GM19043 (cell line): ENCODE data around the gene POLQ.
"Not testable (repeated sequence)": the region's sequence is repeated elsewhere in the genome, so short reads cannot be mapped to it uniquely, and the experiment has no call there.

Experiments
- ATAC-seq: cut with Tn5 transposase; IDR thresholded peaks from one replicate; pipeline ENCODE4 v1.9.1; 2021; ENCODE audit warnings: low read depth; ENCODE audit not compliant: unreplicated experiment

The POLQ gene

GRCh38 chr3:121515313-121515712 is 30.5 kb downstream of the POLQ start:
- no peak for ATAC-seq

GRCh38 chr3:121514496-121514895 is 31.3 kb downstream of the POLQ start:
- ATAC-seq = no peak

DNA sequence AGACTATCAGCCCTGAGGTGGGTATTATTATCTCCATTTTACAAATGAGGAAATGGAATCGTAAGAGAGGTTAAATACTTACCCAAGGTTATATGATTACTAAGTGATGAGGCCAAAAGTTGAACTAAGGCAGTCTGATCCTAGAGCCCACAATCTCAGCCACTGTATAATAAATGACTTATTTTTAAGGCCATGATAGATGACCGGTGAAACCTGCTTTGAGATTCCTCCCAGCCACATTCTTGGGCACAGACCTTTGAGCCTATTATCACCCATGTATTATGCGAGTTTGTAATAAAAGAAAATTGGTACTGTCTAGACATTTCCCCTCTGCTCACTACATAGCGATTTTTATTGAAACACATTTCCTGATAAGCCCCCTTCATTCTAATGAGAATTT is 37.4 kb downstream of the POLQ start:
- ATAC-seq = no peak

DNA sequence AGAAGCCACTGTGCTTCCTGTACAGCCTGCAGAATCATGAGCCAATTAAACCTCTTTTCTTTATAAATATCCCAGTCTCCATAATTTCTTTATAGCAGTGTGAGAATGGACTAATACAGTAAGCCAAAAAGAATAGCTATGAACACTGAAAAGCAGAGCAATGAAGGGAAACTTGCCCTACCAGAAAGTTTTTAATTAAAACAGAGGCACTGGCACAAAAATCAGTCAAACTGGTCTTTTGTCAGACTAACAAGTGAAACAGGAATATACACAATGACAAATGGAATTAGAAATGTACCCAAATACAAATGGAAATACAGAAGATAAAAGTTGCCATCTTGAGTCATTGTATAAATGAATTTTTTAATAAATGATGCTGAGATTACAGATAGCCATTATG is 40.5 kb downstream of the POLQ start:
- no peak for ATAC-seq

- no peak for ATAC-seq
Measured at GRCh38 chr3:121504618-121505017, 41.2 kb downstream of the POLQ start.

DNA sequence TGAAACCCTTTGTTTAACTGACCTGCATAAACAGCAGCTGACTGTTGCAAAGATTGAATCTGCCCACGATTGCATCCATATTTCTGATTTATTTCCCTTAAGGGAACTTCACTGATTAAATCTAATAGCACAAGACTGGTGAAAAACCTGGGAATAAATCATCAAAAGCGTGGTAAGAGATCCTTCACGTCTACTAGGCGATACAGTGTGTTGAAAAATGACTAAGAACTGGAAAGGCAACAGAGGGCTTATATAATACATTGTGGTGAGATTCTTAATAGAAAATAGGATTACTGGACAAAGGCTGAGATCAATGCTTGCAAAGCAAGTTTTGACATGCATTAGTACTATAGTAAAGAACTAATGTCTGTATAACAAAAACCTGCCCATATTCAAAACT is 49.0 kb downstream of the POLQ start:
- ATAC-seq = no peak

DNA sequence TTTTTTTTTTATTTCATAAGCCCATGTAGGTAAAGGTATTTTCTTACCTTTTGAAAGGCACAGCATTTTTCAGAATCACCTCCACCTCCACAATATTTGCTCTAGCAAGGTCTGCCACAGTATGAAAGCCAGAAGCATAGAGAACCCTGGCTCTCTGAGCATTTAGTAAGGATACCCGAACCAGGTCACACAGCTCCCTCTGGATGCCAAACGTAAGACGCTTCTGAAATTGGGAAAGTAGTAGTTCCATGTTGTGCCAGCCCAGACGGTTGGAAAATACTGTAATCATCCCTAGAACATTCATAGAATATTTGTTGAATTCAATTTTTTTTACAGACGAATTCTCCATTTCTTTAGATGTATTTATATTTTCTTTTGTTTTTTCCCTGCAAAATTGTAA is 52.4 kb downstream of the POLQ start:
- no peak for ATAC-seq

GRCh38 chr3:121491683-121492320 is 54.0 kb downstream of the POLQ start:
- ATAC-seq = no peak

DNA sequence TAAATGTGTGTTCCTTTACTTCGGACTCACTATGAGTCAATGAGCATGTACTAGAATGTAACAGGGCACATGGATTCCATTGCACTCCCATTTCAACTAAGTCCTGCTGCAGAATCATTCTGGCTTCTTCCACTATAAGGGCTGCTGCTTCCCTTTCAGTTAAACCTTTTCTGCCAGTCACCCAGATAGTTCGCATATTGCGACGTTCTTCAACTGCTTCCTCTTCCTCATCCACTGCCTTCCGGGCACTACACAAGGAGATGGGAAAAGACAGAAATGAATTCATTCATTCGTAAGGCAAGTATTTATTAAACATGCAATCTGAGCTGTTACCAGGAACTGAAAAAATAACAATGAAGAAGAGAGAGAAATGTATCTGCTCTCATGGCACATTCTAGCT is 55.6 kb downstream of the POLQ start:
- no peak for ATAC-seq

GRCh38 chr3:121488628-121489027 is 57.2 kb downstream of the POLQ start:
- ATAC-seq = no peak

DNA sequence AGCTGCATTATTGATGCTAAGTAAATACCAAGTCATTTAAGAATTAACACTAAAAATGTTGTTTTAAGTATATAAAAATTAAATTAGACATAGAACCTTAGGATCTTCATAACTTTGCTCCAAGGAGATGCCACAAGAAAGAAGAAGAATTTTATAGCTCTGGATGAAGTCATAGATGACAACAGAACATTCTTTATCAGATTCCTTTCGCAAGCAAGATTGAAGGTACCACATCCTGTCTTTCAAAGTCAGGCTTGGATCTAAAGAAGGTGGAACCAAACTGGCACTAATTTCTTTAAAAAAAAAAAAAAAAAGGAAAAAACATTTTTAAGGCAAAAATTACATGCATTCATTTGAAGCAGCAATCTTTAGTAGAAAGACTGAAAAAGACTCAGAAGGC is 62.5 kb downstream of the POLQ start:
- no peak for ATAC-seq

GRCh38 chr3:121482660-121483059 is 63.1 kb downstream of the POLQ start:
- no peak for ATAC-seq

- no peak for ATAC-seq
Measured at GRCh38 chr3:121481106-121481880, 64.5 kb downstream of the POLQ start.

DNA sequence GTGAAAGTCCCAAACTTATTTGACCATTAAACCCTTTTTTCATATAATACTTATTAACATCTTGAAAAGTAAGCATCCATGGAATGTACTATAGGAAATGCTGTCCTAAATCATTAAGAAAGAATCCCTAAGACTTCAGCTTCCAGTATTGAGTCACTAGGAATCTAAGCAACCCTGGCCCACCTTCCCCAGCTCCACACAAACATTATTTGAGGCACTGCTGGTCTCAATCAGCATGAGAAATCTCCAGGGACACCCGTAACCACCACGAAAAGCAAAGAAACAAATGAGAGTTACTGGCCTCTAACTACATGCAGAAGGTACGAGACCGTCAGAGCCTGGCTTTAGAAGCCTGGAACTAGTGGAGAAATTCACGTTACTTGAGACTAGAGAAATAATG is 68.2 kb downstream of the POLQ start:
- no peak for ATAC-seq

GRCh38 chr3:121473001-121473400 is 72.8 kb downstream of the POLQ start:
- ATAC-seq = no peak

GRCh38 chr3:121467085-121467484 is 78.7 kb downstream of the POLQ start:
- no peak for ATAC-seq

GRCh38 chr3:121463745-121464144 is 82.0 kb downstream of the POLQ start:
- no peak for ATAC-seq

DNA sequence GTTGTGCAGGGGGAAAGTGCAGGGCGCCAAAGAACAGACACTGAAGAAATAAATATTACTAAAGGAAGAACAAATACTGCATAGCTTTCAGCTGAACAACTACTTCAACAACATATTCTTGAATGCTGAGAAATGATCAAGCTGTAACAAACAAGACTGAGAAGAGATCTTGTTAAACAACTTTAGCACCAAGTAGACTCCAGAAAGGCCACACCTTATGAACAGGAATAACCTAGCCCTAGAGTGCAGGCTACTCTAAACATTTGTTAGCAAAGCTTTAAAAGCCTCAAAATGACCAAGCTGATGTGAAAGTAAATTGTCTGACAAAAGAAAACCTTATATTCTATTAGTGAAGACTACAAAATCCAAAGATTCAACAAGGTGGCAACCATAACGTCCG is 83.2 kb downstream of the POLQ start:
- no peak for ATAC-seq

DNA sequence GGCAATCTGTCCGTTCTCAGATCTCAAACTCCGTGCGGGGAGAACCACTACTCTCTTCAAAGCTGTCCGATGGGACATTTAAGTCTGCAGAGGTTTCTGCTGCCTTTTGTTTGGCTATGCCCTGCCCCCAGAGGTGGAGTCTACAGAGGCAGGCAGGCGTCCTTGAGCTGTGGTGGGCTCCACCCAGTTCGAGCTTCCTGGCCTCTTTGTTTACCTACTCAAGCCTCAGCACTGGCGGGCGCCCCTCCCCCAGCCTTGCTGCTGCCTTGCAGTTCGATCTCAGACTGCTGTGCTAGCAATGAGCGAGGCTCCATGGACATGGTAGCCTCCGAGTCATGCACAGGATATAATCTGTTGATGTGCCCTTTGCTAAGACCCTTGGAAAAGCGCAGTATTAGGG is 94.0 kb downstream of the POLQ start:
- ATAC-seq = not testable (repeated sequence)

DNA sequence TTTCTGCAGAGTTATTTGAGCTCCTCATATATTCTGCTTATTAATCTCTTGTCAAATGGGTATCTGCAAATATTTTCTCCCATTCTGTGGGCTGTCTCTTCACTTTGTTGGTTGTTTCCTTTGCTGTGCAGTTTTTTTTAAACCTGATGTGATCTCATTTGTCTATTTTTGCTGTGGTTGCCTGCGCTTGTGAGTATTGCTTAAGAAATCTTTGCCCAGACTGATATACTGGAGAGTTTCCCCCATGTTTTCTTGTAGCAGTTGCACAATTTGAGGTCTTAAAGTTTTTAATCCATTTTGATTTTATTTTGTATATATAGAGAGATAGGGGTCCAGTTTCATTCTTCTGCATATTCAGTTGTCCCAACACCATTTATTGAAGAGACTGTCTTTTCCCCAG is 102.3 kb downstream of the POLQ start:
- ATAC-seq = no peak

DNA sequence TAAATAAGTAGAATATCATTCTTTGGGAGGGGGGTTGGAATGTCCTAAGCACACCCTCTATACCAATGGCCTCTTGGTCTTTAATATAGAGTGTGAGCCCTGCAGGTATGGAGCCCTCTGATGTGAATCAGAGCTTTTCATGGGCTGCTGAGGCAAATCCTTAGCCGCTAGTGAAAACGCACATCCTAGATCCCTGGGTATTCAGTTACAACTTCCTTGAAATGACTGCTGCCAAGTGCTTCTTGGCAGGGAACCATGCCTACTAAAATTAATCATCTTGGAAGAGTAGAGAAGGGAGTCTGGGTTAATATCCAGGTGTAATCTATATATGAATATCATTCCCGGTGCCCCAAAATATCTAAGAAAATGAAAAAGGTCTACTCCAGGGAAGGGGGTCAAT is 109.1 kb downstream of the POLQ start:
- ATAC-seq = no peak

- ATAC-seq = no peak
Measured at GRCh38 chr3:121436074-121436473, 109.7 kb downstream of the POLQ start.
